ENCODE measurements around the gene CD86. TPM values are rescaled to one million over a fixed set of nuclear protein-coding genes. Genes with fewer than 3 reads are reported as not detected.

CD86 gene
- total and polyA plus RNA-seq, 2 of the 8 experiments (the other 6 are each of a cell fraction or from before 2014, with no cell fraction given) = 0.12 to 0.30 TPM

DNA sequence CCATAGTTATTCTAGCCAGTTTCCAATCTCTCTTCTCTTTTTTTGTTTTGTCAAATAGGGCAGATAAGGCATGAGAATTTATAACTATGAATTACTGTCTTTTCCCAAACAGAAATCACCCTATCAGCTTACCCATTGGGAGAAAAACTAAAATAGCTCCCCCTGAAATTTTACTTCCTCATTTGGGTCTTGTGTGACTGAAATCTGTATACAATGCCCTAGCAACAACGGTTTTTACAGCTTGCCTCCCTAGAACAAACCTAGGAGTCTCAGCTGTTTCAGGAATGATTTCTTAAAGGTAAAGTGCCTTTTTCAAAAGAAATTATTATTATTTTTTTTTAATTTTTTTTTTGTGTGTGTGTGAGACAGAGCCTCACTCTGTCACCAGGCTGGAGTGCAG, 56.8 kb downstream of the CD86 start:
- ChIA-PET POLR2A (ENCODE audit: partially characterized antibody) (no interaction called here), CTCF (ENCODE audit: partially characterized antibody) (interaction anchor here (0.6 to 2.3 kb wide), 7 partner anchors 10 to 564 kb away, joined by 3 to 16 read pairs (median 3); no protein-coding TSS in a partner anchor)
- Histone ChIP-seq H3K23me2 (ENCODE audit: low read depth, low read length) (no peaks in the 10 kb centered on the region), H3K56ac (replicated peaks; ENCODE audit: insufficient read length, low read depth, low read length) (no peak overlapping the region), H2BK15ac (ENCODE audit: low read length) (no peak overlapping the region), H2BK5ac (ENCODE audit: low read depth, low read length) (no peak overlapping the region), H3K23ac (ENCODE audit: insufficient read length) (no peak overlapping the region), H4K91ac (replicated peaks; ENCODE audit: insufficient read length, low read length) (no peak overlapping the region), H2AFZ (ENCODE audit: low read length) (no peak overlapping the region), H4K5ac (ENCODE audit: insufficient read length, low read depth, low read length) (no peak overlapping the region), H3K4ac (replicated peaks; ENCODE audit: insufficient read length, low read depth, low read length) (no peak overlapping the region), H3K9me3 (ENCODE audit: insufficient read depth in 2 of 2, low read depth in 1 of 2, low read length in 1 of 2) (no peaks in the 10 kb centered on the region), H3K18ac (ENCODE audit: extremely low read depth, low read length) (no peak overlapping the region), H2BK12ac (ENCODE audit: low read depth, low read length) (no peak overlapping the region), H4K20me1 (replicated peaks in 1 of 2; ENCODE audit: control insufficient read depth in 1 of 2, insufficient read depth in 2 of 2, low read length in 2 of 2) (no peaks in the 10 kb centered on the region), H3K4me1 (replicated peaks in 1 of 4; ENCODE audit: control insufficient read depth in 3 of 4, insufficient read depth in 4 of 4, low read length in 3 of 4) (no peaks in the 10 kb centered on the region), H3K36me3 (ENCODE audit: control insufficient read depth in 2 of 4, insufficient read depth in 4 of 4, low read length in 3 of 4) (no peaks in the 10 kb centered on the region), H3K79me2 (ENCODE audit: control insufficient read depth in 1 of 2, insufficient read depth in 2 of 2, low read length in 2 of 2) (no peaks in the 10 kb centered on the region), H3K14ac (ENCODE audit: insufficient read length) (no peak overlapping the region), H3K4me3 (ENCODE audit: extremely low read depth in 1 of 4, insufficient read depth in 2 of 4, low read depth in 3 of 4, low read length in 4 of 4) (no peak overlapping the region), H3K9ac (replicated peaks in 1 of 4; ENCODE audit: extremely low read depth in 1 of 4, low read depth in 3 of 4, low read length in 3 of 4) (no peak overlapping the region), H3K4me2 (ENCODE audit: insufficient read depth in 1 of 2, low read depth in 2 of 2, low read length in 2 of 2) (no peak overlapping the region), H2AK5ac (ENCODE audit: low read depth, low read length) (no peak overlapping the region), H3K79me1 (ENCODE audit: low read depth, low read length) (no peaks in the 10 kb centered on the region), H2BK120ac (replicated peaks; ENCODE audit: low read depth, low read length) (no peak overlapping the region), H2BK20ac (ENCODE audit: low read length) (no peak overlapping the region), H3K27me3 (replicated peaks in 1 of 4; ENCODE audit: control insufficient read depth in 3 of 4, extremely low read depth in 1 of 4, insufficient read depth in 3 of 4, low read length in 3 of 4) (no peaks in the 10 kb centered on the region), H4K8ac (ENCODE audit: extremely low read depth, insufficient read depth, low read length) (no peak overlapping the region), H3K27ac (ENCODE audit: low read depth, low read length) (no peak overlapping the region)
- DNase-seq (ENCODE audit: low read depth in 1 of 2, low spot score in 2 of 2) (no peak), FAIRE-seq (no peak)
- 100% methylated on average over 1 of the region's 1 CpG; no CpG with 5 or more reads in 1 of the 2 experiments for WGBS, 2 experiments (ENCODE audit: extremely low coverage in 1 of 2, insufficient coverage in 1 of 2, insufficient read length in 1 of 2, insufficient replicate concordance in 2 of 2, low coverage in 1 of 2, low lambda C conversion rate in 2 of 2, missing lambda C conversion rate in 1 of 2)
